HG03060 (cell line): Measurements from ENCODE around the gene MLF1.
A peak's percentile ranks its signal among the peaks of the same experiment; 100 is the strongest.

ENCODE experiments used
- ATAC-seq: cut with Tn5 transposase; IDR thresholded peaks from one replicate; pipeline ENCODE4 v1.9.1; 2021; ENCODE audit warnings: low read depth, moderate number of reproducible peaks; ENCODE audit not compliant: unreplicated experiment

MLF1 gene

DNA sequence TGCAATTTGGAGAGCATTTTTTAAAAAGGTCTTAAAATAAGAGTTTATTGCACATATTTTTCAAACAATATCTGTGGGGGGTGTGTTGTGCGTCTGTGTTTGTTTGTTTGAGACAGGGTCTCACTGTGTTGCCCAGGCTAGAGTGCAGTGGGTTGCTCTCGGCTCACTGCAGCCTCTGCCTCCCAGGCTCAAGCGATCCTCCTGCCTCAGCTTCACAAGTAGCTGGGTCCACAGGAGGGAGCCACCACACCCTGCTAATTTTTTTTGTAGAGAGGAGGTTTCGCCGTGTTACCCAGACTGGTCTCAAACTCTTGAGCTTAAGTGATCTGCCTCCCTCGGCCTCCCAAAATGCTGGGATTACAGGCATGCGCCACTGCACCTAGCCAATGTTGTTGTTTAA, 2.7 kb downstream of the MLF1 start:
- ATAC-seq: no peak

DNA sequence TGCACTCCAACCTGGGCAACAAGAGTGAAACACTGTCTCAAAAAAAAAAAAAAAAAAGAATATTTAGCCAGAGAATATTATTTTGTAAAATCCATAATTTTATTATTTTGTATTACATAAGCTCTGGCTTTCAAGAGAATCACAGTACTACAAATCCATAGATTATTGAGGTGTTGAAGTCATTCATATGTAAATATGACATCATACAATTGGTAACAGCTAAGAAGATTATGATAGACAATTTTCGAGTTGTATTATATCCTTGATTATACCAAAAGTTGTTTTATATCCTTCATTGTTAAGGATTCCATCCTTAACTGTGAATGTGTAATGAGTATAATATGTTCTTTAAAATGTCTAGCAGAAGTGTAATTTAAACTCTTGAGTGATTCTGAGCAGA, 3.7 kb downstream of the MLF1 start:
- ATAC-seq: no peak

DNA sequence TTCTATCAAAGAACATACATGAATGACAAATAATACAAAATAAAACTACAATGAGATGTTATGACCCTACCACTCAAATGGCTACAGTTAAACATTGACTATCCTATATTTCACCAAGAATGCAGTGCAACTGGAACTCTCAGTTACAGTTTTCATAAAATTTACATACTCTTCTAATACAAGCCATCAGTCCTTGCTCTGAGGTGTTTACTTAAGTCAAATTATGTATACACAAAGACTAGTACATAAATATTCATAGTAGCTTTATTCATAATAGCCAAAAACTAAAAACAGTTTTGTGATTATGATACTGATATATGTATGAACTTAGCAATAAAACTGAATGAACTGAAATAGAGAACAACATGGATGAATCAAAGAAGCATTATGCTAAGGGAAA, 19.2 kb downstream of the MLF1 start:
- ATAC-seq: no peak

DNA sequence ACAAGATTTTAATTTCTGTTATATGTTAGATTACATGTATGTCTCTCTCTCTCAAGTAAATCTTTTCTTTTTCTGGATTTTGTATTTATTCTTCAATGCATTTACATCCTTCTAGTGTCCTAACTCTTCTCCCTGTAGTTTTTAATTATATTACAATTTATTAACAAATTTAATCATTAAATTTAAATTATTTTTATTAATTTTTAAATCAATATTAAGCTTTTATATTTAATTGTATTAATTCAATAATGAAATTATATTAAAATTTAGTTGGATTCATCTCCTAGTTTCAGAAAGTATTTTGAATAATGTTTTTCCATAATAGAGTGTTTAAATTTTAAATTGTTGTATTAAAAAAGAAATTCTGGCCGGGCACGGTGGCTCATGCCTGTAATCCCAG, 29.8 kb downstream of the MLF1 start:
- no peak for ATAC-seq

DNA sequence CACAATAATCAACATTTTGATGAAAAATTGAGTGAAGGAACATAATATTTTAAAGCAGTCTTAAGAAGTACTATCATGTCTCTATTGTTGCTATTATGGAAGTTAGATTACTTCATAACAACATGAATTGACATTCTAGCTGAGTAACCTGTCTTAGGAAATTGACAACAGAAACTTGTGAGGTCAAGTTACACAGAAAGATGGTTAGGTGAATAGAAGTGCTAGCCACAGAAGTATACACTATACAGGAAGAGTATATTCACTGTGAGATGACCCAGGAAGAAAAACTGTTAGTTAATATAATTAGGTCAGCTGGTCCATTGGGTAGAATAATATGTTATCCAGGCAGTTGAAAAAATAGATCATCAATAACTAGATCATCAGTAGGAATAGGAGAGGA, 31.2 kb downstream of the MLF1 start:
- no peak for ATAC-seq

DNA sequence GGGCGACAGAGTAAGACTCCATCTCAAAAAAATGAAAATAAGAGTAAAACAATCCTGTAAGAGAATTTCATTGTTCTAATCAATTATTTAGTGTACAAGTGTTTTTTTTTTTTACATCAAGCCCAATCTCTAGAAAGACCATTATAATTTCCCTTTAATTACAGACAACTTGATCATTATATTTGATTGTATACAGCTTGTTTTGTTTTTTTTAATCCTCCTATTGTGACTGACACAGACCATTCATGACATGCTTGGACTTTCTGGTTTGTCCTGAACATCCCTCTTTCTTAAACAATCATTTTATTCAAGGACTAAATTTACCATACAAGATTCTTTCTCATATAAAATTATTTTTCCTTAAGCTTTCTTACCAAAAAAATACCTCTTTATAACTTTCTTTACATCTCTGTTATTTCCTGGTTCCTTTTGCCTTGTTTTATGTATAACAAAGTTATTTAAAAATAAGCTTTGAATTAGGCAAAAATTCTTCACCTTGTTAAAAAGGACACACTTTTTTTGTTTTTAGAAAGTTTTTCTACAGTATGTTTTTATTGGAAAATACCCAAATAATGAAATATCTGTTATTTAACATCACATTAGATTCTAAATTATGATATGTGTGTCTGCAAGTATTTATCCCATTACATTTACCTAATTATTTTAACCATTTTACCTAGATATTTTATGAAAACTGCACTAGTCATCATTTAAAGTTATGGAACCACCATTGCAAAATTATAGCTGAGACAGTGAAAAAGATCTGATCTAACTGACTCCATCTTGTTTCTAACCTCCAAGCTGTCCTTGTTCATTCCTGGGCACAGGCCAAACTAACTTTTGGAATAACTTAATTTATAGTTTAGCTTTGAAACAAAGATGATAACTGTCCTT, 47.2 kb downstream of the MLF1 start:
- ATAC-seq: no peak

DNA sequence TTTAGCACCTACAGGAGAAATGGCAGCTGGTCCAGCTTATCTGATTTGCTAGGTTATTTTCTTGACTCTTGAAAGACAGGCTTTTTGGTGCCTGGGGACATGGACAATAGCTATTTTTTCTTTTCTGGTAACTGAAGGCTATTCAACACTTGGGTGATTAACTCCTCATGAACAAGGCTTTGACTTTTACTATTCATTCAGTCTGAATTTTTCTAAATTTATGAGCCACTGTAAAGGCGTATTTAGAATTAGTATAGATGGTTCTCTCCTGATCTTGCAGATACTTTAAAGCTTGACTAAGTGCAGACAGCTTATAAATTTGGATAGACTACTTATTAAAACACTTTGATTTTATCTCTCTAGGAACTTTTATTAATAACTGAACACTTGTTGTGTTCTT, 54.9 kb downstream of the MLF1 start:
- ATAC-seq: no peak

DNA sequence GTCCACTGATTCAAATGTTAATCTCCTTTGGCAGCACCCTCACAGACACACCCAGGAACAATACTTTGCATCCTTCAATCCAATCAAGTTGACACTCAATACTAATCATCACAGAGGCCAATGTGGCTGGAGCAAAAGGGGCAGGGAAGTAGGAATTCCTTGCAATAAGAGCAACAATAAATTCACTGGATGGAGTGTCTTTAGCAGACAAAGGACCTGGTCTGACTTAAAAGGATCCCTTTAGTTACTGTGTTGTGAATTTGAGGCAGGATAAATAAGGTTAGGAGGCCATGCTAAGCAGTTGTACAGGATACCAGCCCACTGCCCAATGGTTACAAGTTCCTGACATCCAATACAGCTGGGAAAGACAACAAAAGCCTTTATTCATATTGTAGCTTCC, 61.0 kb downstream of the MLF1 start:
- ATAC-seq: no peak

DNA sequence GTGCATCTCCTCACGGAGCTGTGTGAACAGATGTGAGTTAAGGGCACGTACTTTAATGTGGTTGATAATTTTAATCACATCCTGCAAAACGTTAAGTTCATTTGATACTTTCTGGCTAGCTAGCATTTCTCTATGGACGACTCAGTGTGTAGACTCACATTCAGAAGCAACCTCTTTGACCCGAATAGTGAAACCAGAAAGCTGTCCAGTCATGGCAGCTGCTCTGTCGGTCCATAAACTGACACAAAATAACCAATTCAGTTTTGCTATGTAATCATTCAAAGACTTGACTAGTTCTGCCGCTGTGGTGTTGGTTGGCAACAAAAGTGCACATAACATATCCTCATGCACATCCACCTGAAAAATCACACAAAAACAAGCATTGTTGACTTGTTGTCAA, 69.7 kb downstream of the MLF1 start:
- no peak for ATAC-seq

DNA sequence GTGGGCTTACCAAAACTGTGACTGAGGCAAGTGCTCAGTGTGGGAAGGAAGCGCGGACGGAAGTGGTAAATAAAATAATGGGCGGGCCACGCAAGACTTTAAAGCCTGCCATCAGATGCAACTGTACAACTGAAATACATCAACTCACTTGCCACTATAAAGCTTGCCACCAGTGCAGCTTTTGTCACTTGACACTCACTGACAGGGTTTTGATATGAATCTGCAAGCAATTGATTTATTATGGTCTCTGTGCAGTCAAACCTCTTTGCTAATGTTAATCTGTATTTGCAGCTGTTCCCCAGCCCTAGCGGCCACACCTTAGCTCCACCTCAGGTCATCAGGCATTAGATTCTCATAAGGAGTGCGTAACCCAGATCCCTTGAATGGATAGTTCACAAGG, 71.0 kb downstream of the MLF1 start:
- no peak for ATAC-seq

DNA sequence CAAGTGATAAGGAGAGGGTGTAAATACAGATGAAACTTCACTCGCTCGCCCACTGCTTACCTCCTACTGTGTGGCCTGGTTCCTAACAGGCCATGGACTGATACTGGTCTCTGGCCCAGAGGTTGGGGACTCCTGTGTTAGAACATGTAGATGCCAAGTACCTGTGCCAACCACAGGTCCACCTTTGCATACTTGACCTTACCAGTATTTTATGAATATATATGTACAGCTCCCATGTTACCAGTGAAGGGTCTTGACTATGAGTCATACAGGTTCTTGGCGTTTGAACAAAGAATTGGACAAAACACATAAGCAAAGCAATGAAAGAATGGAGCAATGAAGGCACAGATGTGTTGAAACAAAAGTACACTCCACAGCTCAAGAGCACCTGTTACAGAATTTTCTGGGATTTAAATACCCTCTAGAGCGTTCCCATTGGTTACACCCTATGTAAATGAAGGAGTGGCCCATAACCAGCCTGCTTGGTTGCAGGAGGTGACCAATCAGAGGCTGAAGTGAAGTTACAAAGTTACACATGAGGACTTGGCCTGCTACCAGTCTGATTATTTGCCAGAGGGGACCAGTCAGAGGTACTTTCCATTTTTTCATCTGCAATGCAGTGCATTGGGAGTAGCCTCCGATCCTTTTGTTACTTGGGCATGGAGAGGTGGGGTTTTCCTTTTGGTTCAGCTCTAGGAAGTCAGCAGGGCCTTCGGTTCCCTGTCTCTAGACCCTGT, 71.6 kb downstream of the MLF1 start:
- ATAC-seq: no peak

DNA sequence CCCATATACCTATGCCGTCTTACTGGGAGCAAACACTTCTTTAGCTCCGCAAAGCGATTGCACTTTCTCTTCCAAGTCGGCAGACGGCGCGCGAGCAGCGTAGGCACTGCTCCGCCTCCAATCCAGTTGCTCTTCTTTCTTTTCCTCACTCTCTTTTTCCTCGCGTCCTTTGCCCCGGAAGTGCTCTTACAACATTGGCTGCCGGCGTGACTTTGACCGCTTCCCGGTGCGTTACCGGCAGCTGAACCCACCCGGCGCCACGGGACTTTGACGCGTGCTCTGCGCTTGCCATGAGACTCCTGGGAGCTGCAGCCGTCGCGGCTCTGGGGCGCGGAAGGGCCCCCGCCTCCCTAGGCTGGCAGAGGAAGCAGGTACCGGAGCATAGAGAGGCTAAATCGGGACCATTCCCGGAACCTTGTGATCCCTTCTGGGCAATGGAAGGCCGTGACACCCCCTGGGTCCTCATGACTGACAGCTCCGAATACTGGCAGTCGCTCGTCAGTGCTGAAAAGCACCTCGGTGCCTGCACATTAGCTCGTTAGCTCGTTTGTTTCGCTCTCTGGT, 73.4 kb downstream of the MLF1 start, which contains the start of gene GFM1:
GFM1 (plus strand) TSS at position 183 of the 564 bp plus-strand sequence; CDS start at position 291, 108 bp downstream.
- ATAC-seq: peak; percentile 99

DNA sequence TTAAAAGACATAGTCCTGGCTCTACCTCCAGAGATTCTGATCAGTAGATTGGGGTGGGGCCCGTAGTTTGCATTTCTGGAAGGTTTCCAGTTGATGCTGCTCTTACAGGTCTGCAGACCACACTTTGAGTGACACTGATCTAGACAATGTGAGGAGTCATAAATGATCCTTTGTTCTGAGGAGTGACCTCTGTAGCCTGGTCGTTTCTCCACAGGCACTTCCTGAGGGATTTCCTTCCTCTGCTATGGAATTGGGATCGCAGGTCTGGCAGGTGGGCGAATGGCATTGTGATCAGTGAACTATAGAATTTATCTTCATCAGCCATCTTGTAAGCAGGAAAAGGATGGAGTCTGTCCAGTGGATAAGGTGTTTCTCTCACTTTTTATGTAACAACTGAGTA, 78.8 kb downstream of the MLF1 start:
- ATAC-seq: no peak

DNA sequence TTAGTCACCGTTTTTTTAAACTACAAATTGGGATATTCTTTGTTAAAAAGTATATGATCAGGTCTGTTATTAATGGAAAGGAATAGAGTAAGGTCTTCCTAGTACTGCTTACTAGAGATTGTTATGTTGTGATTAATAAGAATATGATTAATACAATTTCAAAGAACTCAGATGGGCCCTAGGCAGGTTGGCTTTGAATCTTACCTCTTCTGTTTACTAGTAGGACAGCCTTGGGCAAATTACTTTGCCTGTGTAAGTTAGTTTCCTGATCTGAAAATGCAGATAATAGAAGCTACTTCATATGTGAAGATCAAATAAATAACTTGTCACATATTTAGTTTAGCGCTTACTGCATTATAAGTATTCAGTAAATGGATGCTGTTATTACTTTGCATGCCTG, 80.2 kb downstream of the MLF1 start:
- no peak for ATAC-seq

DNA sequence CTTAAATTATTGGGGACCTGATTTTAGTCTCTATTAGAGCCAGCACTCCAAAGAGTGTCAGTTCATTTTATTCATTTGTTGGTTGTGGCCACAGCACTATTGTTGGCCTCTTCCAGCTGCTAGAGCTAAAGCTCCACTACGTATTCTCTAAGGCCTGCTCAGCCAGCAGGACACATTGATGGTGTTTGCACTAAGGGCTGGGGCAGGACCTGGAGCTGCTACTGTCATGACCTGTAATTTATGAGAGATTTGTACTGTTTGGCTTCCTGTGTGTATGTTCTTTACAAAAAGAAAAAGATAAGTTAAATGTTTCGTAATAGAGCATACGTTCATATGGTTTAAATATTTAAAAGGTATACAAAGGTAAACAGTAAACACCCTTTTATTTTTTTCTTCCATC, 81.5 kb downstream of the MLF1 start:
- ATAC-seq: no peak
